DND-41 (cell line): ENCODE measurements around the gene UNC5C.

Experiments used
- ATAC-seq: fragments of 200-7000 bp; cut with Tn5 transposase; 3 replicates; pipeline ENCODE4 v1.9.1; 2021; ENCODE audit warnings: low read depth; ENCODE audit not compliant: insufficient read depth
- DNase-seq: peaks from one replicate; pipeline ENCODE4 v3.0.0-alpha.2; 2020
- H2AFZ ChIP-seq: 2 replicates; pipeline ENCODE4 v1.6.0; 2012; ENCODE audit warnings: low read depth, low read length
- H3K27ac ChIP-seq: 2 replicates; pipeline ENCODE4 v1.5.1; 2012; ENCODE audit warnings: low read length, inconsistent platforms
- H3K27me3 ChIP-seq: fragments of 200-600 bp; sonication (generic); 2 replicates; pipeline ENCODE4 v1.6.0; 2012; ENCODE audit warnings: low read length, mild to moderate bottlenecking, inconsistent platforms; ENCODE audit not compliant: insufficient read depth, poor library complexity
- H3K36me3 ChIP-seq: 2 replicates; pipeline ENCODE4 v1.5.1; 2012; ENCODE audit warnings: low read length, inconsistent platforms; ENCODE audit not compliant: insufficient read depth
- H3K4me1 ChIP-seq: 2 replicates; pipeline ENCODE4 v1.5.1; 2012; ENCODE audit warnings: mild to moderate bottlenecking, low read length; ENCODE audit not compliant: insufficient read depth
- H3K4me2 ChIP-seq: 2 replicates; pipeline ENCODE4 v1.6.0; 2012; ENCODE audit warnings: mild to moderate bottlenecking, moderate library complexity, low read length, inconsistent platforms; ENCODE audit not compliant: insufficient read depth
- H3K4me3 ChIP-seq, 2 experiments: fragments of 200-600 bp in 1 of 2; shearing (Covaris generic) in 1 of 2; 2 replicates each; pipeline ENCODE4 v1.5.1; 2012 to 2016; ENCODE audit warnings: inconsistent platforms in 2 of 2, low read length in 2 of 2, mild to moderate bottlenecking in 2 of 2, low read depth in 1 of 2, moderate library complexity in 1 of 2
- H3K79me2 ChIP-seq: 2 replicates; pipeline ENCODE4 v1.6.0; 2012; ENCODE audit warnings: low read length, inconsistent platforms; ENCODE audit not compliant: insufficient read depth
- H3K9ac ChIP-seq: 2 replicates; pipeline ENCODE4 v1.6.0; 2012; ENCODE audit warnings: low read depth, mild to moderate bottlenecking, inconsistent platforms, low read length, moderate library complexity
- H3K9me3 ChIP-seq: 2 replicates; pipeline ENCODE4 v1.5.1; 2012; ENCODE audit warnings: low read length, moderate library complexity, mild to moderate bottlenecking, inconsistent platforms; ENCODE audit not compliant: insufficient read depth, severe bottlenecking
- H4K20me1 ChIP-seq: 2 replicates; pipeline ENCODE4 v1.6.0; 2012; ENCODE audit warnings: low read length; ENCODE audit not compliant: insufficient read depth
- EZH2 ChIP-seq: IDR thresholded peaks from 3 replicates; pipeline ENCODE4 v1.6.1; 2012; ENCODE audit warnings: borderline replicate concordance, low read depth, mild to moderate bottlenecking, moderate library complexity, low read length, inconsistent platforms; ENCODE audit not compliant: severe bottlenecking
- TF ChIP-seq, protein P1 (sequence below): IDR thresholded peaks from 2 replicates; pipeline ENCODE4 v1.5.1; 2012; ENCODE audit warnings: borderline replicate concordance, low read length, moderate library complexity, mild to moderate bottlenecking; ENCODE audit not compliant: poor library complexity, severe bottlenecking; ENCODE audit errors: extremely low read depth

The UNC5C gene

DNA sequence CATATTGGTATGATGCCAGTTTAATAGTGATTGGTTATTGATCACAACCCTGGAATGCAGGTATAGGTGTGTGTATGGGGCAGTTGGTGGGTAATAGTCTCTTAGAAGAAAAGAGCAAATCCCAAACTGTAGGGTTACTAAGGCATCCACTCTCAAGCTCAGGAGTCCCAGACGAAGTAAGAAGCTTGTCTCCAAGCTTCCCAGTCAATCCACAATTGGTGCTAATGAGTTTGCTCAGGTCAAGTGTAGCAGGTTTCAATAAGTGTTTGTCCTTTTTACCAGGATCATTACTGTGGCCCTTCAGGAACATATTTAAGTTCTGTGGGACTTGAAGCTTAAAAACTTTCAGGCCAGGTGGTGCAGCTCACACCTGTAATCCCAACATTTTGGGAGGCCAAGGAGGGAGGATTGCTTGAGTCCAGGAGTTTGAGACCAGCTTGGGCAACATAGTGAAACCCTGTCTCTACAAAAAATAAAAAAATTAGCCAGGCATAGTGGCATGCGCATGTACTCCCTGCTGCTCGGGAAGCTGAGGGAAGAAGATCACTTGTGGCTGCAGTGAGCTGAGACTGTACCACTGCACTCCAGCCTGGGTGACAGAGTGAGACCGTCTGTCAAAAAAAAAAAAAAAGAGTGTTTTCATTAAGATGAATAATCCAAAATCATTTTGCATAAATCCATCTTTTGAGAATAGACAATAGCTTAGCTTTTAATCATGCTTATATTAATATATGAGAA lies 166.8 kb downstream of the UNC5C start:
- H3K36me3 ChIP-seq: no peaks in the 10 kb centered on the region
- no peak overlapping the region for H3K4me3 ChIP-seq
- H4K20me1 ChIP-seq: no peaks in the 10 kb centered on the region
- no peaks in the 10 kb centered on the region for H3K9me3 ChIP-seq
- no peak overlapping the region for H3K9ac ChIP-seq
- no peak overlapping the region for H2AFZ ChIP-seq
- ATAC-seq (no peak), DNase-seq (no peak)
- TF ChIP-seq, protein P1, sequence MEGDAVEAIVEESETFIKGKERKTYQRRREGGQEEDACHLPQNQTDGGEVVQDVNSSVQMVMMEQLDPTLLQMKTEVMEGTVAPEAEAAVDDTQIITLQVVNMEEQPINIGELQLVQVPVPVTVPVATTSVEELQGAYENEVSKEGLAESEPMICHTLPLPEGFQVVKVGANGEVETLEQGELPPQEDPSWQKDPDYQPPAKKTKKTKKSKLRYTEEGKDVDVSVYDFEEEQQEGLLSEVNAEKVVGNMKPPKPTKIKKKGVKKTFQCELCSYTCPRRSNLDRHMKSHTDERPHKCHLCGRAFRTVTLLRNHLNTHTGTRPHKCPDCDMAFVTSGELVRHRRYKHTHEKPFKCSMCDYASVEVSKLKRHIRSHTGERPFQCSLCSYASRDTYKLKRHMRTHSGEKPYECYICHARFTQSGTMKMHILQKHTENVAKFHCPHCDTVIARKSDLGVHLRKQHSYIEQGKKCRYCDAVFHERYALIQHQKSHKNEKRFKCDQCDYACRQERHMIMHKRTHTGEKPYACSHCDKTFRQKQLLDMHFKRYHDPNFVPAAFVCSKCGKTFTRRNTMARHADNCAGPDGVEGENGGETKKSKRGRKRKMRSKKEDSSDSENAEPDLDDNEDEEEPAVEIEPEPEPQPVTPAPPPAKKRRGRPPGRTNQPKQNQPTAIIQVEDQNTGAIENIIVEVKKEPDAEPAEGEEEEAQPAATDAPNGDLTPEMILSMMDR: no peak
- TF ChIP-seq EZH2: no peak
- no peaks in the 10 kb centered on the region for H3K79me2 ChIP-seq
- no peak overlapping the region for H3K27ac ChIP-seq
- H3K4me1 ChIP-seq: no peaks in the 10 kb centered on the region
- no peak overlapping the region for H3K4me2 ChIP-seq
- H3K27me3 ChIP-seq: no peaks in the 10 kb centered on the region

DNA sequence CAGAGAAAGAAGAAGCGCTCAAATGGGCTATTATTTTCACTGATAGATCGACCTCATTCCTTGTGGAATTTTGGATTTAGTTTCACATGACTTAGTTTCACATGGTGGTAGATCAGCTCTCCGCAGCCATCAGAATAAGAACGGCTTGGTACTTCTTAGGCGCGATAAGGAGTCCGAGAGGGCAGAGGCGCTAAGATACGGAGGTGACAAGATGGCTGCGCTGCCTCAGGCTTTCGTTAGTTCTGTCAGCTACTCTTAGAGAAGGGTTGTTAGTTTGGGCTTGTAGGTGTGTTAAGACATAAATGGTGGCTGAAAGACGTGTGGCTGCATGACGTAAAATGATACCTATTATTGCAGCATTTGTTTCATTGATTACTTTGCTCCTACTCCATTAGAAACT lies 169.1 kb downstream of the UNC5C start:
- H3K9ac ChIP-seq: no peak overlapping the region
- H3K4me3 ChIP-seq: no peak overlapping the region
- TF ChIP-seq EZH2: no peak
- TF ChIP-seq, protein P1: no peak
- no peak overlapping the region for H3K27ac ChIP-seq
- no peaks in the 10 kb centered on the region for H3K4me1 ChIP-seq
- no peak for ATAC-seq
- no peaks in the 10 kb centered on the region for H3K9me3 ChIP-seq
- no peaks in the 10 kb centered on the region for H4K20me1 ChIP-seq
- no peaks in the 10 kb centered on the region for H3K27me3 ChIP-seq
- H3K36me3 ChIP-seq: no peaks in the 10 kb centered on the region
- no peaks in the 10 kb centered on the region for H3K79me2 ChIP-seq
- H2AFZ ChIP-seq: no peak overlapping the region
- no peak overlapping the region for H3K4me2 ChIP-seq
- no peak for DNase-seq

DNA sequence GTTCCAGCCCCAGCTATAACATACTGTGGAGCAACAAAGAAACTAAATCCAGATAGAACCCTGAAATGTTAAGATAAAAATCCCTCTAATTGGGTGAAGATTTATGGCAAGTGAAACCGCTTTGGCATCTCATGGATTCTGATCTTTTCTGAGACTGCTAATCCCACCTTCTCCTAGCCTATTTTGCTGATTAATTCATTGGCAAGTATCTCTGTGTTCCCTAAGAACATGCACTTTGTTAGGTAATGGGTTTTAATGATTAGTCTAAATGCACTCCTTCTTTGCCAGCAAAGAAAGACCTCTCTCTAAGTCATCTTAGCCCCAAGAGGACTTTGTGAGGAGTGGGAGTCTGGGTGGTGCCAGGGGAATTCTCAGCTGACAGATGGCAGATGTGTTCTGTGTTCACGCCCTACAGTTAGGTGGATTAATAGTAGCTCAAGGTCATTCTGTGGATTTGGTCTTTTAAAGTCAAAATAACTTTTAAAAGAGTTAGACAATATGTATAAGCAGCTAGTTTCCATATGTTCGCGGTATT lies 171.3 kb downstream of the UNC5C start:
- Histone ChIP-seq H3K4me2 (no peak overlapping the region), H4K20me1 (no peaks in the 10 kb centered on the region), H3K79me2 (no peaks in the 10 kb centered on the region), H3K27ac (no peak overlapping the region), H3K4me1 (no peaks in the 10 kb centered on the region), H3K27me3 (no peaks in the 10 kb centered on the region), H2AFZ (no peak overlapping the region), H3K9me3 (no peaks in the 10 kb centered on the region), H3K36me3 (no peaks in the 10 kb centered on the region), H3K9ac (no peak overlapping the region), H3K4me3 (no peak overlapping the region)
- no peak for ATAC-seq
- TF ChIP-seq EZH2: no peak
- TF ChIP-seq, protein P1: no peak
- no peak for DNase-seq
